HG03469 (cell line): Measurements from ENCODE around the gene SCGB2A2.

Experiments
- ATAC-seq: cut with Tn5 transposase; IDR thresholded peaks from one replicate; pipeline ENCODE4 v1.9.1; 2021; ENCODE audit warnings: mild to moderate bottlenecking, moderate library complexity, moderate number of reproducible peaks; ENCODE audit not compliant: unreplicated experiment

Gene SCGB2A2

GRCh38 chr11:62298975-62299374, 29.0 kb downstream of the SCGB2A2 start, which contains the start of gene SCGB1D4:
Gene SCGB1D4, minus strand, starts transcription at chr11:62299075. Its CDS starts 65 bp downstream, at chr11:62299010.
- no peak for ATAC-seq

- ATAC-seq = no peak
Measured at GRCh38 chr11:62306227-62306626, 36.3 kb downstream of the SCGB2A2 start.

GRCh38 chr11:62307950-62308349, 38.0 kb downstream of the SCGB2A2 start:
- no peak for ATAC-seq

- no peak for ATAC-seq
Measured at GRCh38 chr11:62309991-62310390, 40.0 kb downstream of the SCGB2A2 start.

GRCh38 chr11:62315431-62315830, 45.5 kb downstream of the SCGB2A2 start:
- ATAC-seq = no peak

- no peak for ATAC-seq
Measured at GRCh38 chr11:62322524-62322923, 52.6 kb downstream of the SCGB2A2 start.
